Measurements from ENCODE around the gene RALGDS.
"Not testable (repeated sequence)": the region's sequence is repeated elsewhere in the genome, so short reads cannot be mapped to it uniquely, and the experiment has no call there.

Gene RALGDS

GRCh38 chr9:133100506-133101355, 20.3 kb downstream of the RALGDS start:
- H3K27me3 ChIP-seq (ENCODE audit: insufficient read depth, low read depth, severe bottlenecking), result no peaks in the 10 kb centered on the region
- peaks cover 98% of the 10 kb centered on the region for H3K36me3 ChIP-seq
- DNase-seq, result no peak
- no peak for TF ChIP-seq CTCF (IDR thresholded peaks at IDR 0.05; ENCODE audit: low read depth, low read length)
- H3K9me3 ChIP-seq (ENCODE audit: severe bottlenecking), result peaks cover 21% of the 10 kb centered on the region
- no peak overlapping the region for H3K27ac ChIP-seq
- H3K4me3 ChIP-seq (ENCODE audit: low read depth, low read length), result no peak overlapping the region

GRCh38 chr9:133099726-133100505, 21.1 kb downstream of the RALGDS start:
- no peak for DNase-seq
- H3K27me3 ChIP-seq (ENCODE audit: insufficient read depth, low read depth, severe bottlenecking), result no peaks in the 10 kb centered on the region
- peaks cover 92% of the 10 kb centered on the region for H3K36me3 ChIP-seq
- peaks cover 26% of the 10 kb centered on the region for H3K9me3 ChIP-seq (ENCODE audit: severe bottlenecking)
- H3K27ac ChIP-seq, result no peak overlapping the region
- no peak overlapping the region for H3K4me3 ChIP-seq (ENCODE audit: low read depth, low read length)
- no peak for TF ChIP-seq CTCF (IDR thresholded peaks at IDR 0.05; ENCODE audit: low read depth, low read length)

- TF ChIP-seq CTCF (IDR thresholded peaks at IDR 0.05; ENCODE audit: low read depth, low read length), result no peak
- Histone ChIP-seq H3K9me3 (ENCODE audit: severe bottlenecking) (peaks cover 26% of the 10 kb centered on the region), H3K4me3 (ENCODE audit: low read depth, low read length) (no peak overlapping the region), H3K27ac (no peak overlapping the region), H3K27me3 (ENCODE audit: insufficient read depth, low read depth, severe bottlenecking) (no peaks in the 10 kb centered on the region), H3K36me3 (peaks cover 82% of the 10 kb centered on the region)
- no peak for DNase-seq
Observed at GRCh38 chr9:133098871-133099270, 22.2 kb downstream of the RALGDS start.

- H3K9me3 ChIP-seq (ENCODE audit: severe bottlenecking), result peaks cover 26% of the 10 kb centered on the region
- no peak for TF ChIP-seq CTCF (IDR thresholded peaks at IDR 0.05; ENCODE audit: low read depth, low read length)
- H3K36me3 ChIP-seq, result peaks cover 76% of the 10 kb centered on the region
- H3K4me3 ChIP-seq (ENCODE audit: low read depth, low read length), result no peak overlapping the region
- H3K27ac ChIP-seq, result no peak overlapping the region
- no peak for DNase-seq
- H3K27me3 ChIP-seq (ENCODE audit: insufficient read depth, low read depth, severe bottlenecking), result no peaks in the 10 kb centered on the region
Observed at GRCh38 chr9:133098104-133098754, 22.8 kb downstream of the RALGDS start.

GRCh38 chr9:133094842-133095393, 26.1 kb downstream of the RALGDS start:
- Histone ChIP-seq H3K27ac (no peak overlapping the region), H3K4me3 (ENCODE audit: low read depth, low read length) (no peak overlapping the region), H3K27me3 (ENCODE audit: insufficient read depth, low read depth, severe bottlenecking) (no peaks in the 10 kb centered on the region), H3K9me3 (ENCODE audit: severe bottlenecking) (peaks cover 26% of the 10 kb centered on the region), H3K36me3 (peaks cover 42% of the 10 kb centered on the region)
- no peak for DNase-seq
- TF ChIP-seq CTCF (IDR thresholded peaks at IDR 0.05; ENCODE audit: low read depth, low read length), result no peak

- not testable (repeated sequence) for H3K27ac ChIP-seq; H3K4me3 ChIP-seq (ENCODE audit: low read depth, low read length); H3K27me3 ChIP-seq (ENCODE audit: insufficient read depth, low read depth, severe bottlenecking); DNase-seq
- H3K36me3 ChIP-seq, result peaks cover 37% of the 10 kb centered on the region
- peaks cover 26% of the 10 kb centered on the region for H3K9me3 ChIP-seq (ENCODE audit: severe bottlenecking)
Observed at GRCh38 chr9:133094351-133094750, 26.7 kb downstream of the RALGDS start.
